Activated T-helper 1 cell treated with anti-CD3 and anti-CD28 coated beads, Interleukin-12 subunit alpha, Interleukin-12 subunit beta, Interleukin-2, Interleukin-4 antibody, amounts not matched to agents 30 ng/mL and 10 ng/mL and 1 ng/mL, durations not matched to agents 14 hours and 24 hours and 36 hours (primary cell): ENCODE results near the gene ASPSCR1. TPM values are rescaled to one million over a fixed set of nuclear protein-coding genes. Genes with fewer than 3 reads are reported as not detected.
"Not testable (repeated sequence)": the region's sequence is repeated elsewhere in the genome, so short reads cannot be mapped to it uniquely, and the experiment has no call there.

Source experiments
- DNase-seq: peaks from one replicate; pipeline ENCODE4 v3.0.0; 2021; ENCODE audit warnings: low spot score
- H3K27ac Mint-ChIP-seq: one replicate; pipeline ENCODE4 v1.8.0; 2021; ENCODE audit warnings: mild to moderate bottlenecking, mixed read lengths
- H3K27me3 Mint-ChIP-seq: one replicate; pipeline ENCODE4 v1.8.0; 2022; ENCODE audit warnings: mild to moderate bottlenecking, moderate library complexity, mixed read lengths; ENCODE audit not compliant: insufficient read depth
- H3K36me3 Mint-ChIP-seq: one replicate; pipeline ENCODE4 v1.8.0; 2021; ENCODE audit warnings: low read depth, mixed read lengths
- H3K4me1 Mint-ChIP-seq: one replicate; pipeline ENCODE4 v1.8.0; 2021; ENCODE audit warnings: low read depth, mixed read lengths
- H3K4me3 Mint-ChIP-seq: one replicate; pipeline ENCODE4 v1.8.0; 2021; ENCODE audit warnings: mild to moderate bottlenecking, moderate library complexity, mixed read lengths
- H3K9me3 Mint-ChIP-seq: one replicate; pipeline ENCODE4 v1.8.0; 2021; ENCODE audit warnings: mixed read lengths
- intact Hi-C: fragments of 100-400 bp; cut with micrococcal nuclease; formaldehyde crosslinking; loops from one replicate; pipeline ENCODE4 v1.15.1; 2024
- total RNA-seq: library from RNA; stranded (reverse); gene quantifications from 2 replicates; pipeline ENCODE4 v1.2.3, GENCODE V29; 2022

Gene ASPSCR1
- total RNA-seq, 1 donor from 2014 or later: 33.8 TPM

- no peak overlapping the region for H3K27ac Mint-ChIP-seq
- H3K27me3 Mint-ChIP-seq: peaks cover 7% of the 10 kb centered on the region
- H3K36me3 Mint-ChIP-seq: no peaks in the 10 kb centered on the region
- no peaks in the 10 kb centered on the region for H3K4me1 Mint-ChIP-seq
- H3K4me3 Mint-ChIP-seq: no peak overlapping the region
- H3K9me3 Mint-ChIP-seq: no peaks in the 10 kb centered on the region
- intact Hi-C loops: no loop called here
- DNase-seq: no peak
Observed at GRCh38 chr17:81951785-81952684, 25.4 kb upstream of the ASPSCR1 start.

- Mint-ChIP-seq H3K4me1 (no peaks in the 10 kb centered on the region), H3K36me3 (no peaks in the 10 kb centered on the region), H3K9me3 (no peaks in the 10 kb centered on the region), H3K27me3 (peaks cover 13% of the 10 kb centered on the region), H3K4me3 (no peak overlapping the region), H3K27ac (no peak overlapping the region)
- no peak for DNase-seq
- intact Hi-C loops: no loop called here
Observed at GRCh38 chr17:81952792-81953228, 24.6 kb upstream of the ASPSCR1 start.

- H3K27ac Mint-ChIP-seq, intact Hi-C loops, DNase-seq, H3K4me1 Mint-ChIP-seq, H3K36me3 Mint-ChIP-seq, H3K4me3 Mint-ChIP-seq, H3K9me3 Mint-ChIP-seq: not testable (repeated sequence)
- H3K27me3 Mint-ChIP-seq: peaks cover 18% of the 10 kb centered on the region
Observed at GRCh38 chr17:81953443-81953842, 24.0 kb upstream of the ASPSCR1 start.

- DNase-seq: no peak
- H3K27ac Mint-ChIP-seq: no peak overlapping the region
- H3K4me1 Mint-ChIP-seq: no peaks in the 10 kb centered on the region
- H3K36me3 Mint-ChIP-seq: no peaks in the 10 kb centered on the region
- no peak overlapping the region for H3K4me3 Mint-ChIP-seq
- H3K27me3 Mint-ChIP-seq: peaks cover 25% of the 10 kb centered on the region
- intact Hi-C loops: no loop called here
- no peaks in the 10 kb centered on the region for H3K9me3 Mint-ChIP-seq
Observed at GRCh38 chr17:81954131-81955057, 23.0 kb upstream of the ASPSCR1 start.

GRCh38 chr17:81955058-81955681 is 22.3 kb upstream of the ASPSCR1 start:
- H3K4me3 Mint-ChIP-seq: no peak overlapping the region
- no peak overlapping the region for H3K27ac Mint-ChIP-seq
- H3K36me3 Mint-ChIP-seq: no peaks in the 10 kb centered on the region
- no peaks in the 10 kb centered on the region for H3K4me1 Mint-ChIP-seq
- DNase-seq: no peak
- intact Hi-C loops: no loop called here
- peaks cover 25% of the 10 kb centered on the region for H3K27me3 Mint-ChIP-seq
- H3K9me3 Mint-ChIP-seq: no peaks in the 10 kb centered on the region

GRCh38 chr17:81955756-81956544 is 21.5 kb upstream of the ASPSCR1 start:
- Mint-ChIP-seq H3K36me3 (no peaks in the 10 kb centered on the region), H3K4me3 (no peak overlapping the region), H3K27me3 (peaks cover 22% of the 10 kb centered on the region), H3K4me1 (no peaks in the 10 kb centered on the region), H3K9me3 (no peaks in the 10 kb centered on the region), H3K27ac (no peak overlapping the region)
- DNase-seq: no peak
- intact Hi-C loops: no loop called here

GRCh38 chr17:81956607-81957589 is 20.5 kb upstream of the ASPSCR1 start:
- Mint-ChIP-seq H3K36me3 (no peaks in the 10 kb centered on the region), H3K4me3 (no peak overlapping the region), H3K27me3 (peaks cover 19% of the 10 kb centered on the region), H3K27ac (peak overlapping the region; percentile 40), H3K9me3 (no peaks in the 10 kb centered on the region), H3K4me1 (no peaks in the 10 kb centered on the region)
- DNase-seq: no peak
- intact Hi-C loops: no loop called here

- intact Hi-C loops: loop anchor here (2.0 kb wide), 1 partner anchor 197 kb away; no protein-coding TSS in a partner anchor
- peak overlapping the region; percentile 61 for H3K4me3 Mint-ChIP-seq
- H3K4me1 Mint-ChIP-seq: no peaks in the 10 kb centered on the region
- H3K36me3 Mint-ChIP-seq: no peaks in the 10 kb centered on the region
- peaks cover 25% of the 10 kb centered on the region for H3K27me3 Mint-ChIP-seq
- peak overlapping the region; percentile 40 for H3K27ac Mint-ChIP-seq
- no peaks in the 10 kb centered on the region for H3K9me3 Mint-ChIP-seq
- DNase-seq: no peak
Observed at GRCh38 chr17:81957691-81958432, 19.6 kb upstream of the ASPSCR1 start.

- no peak for DNase-seq
- intact Hi-C loops: loop anchor here (1.0 to 2.0 kb wide), 2 partner anchors 62 to 196 kb away; no protein-coding TSS in a partner anchor
- Mint-ChIP-seq H3K27ac (peak overlapping the region; percentile 75), H3K36me3 (no peaks in the 10 kb centered on the region), H3K4me3 (peak overlapping the region; percentile 61), H3K4me1 (no peaks in the 10 kb centered on the region), H3K27me3 (peaks cover 34% of the 10 kb centered on the region), H3K9me3 (no peaks in the 10 kb centered on the region)
Observed at GRCh38 chr17:81958633-81959342, 18.6 kb upstream of the ASPSCR1 start.

GRCh38 chr17:81959362-81960129 is 17.9 kb upstream of the ASPSCR1 start:
- intact Hi-C loops: loop anchor here (1.0 to 2.0 kb wide), 2 partner anchors 61 to 195 kb away; no protein-coding TSS in a partner anchor
- no peaks in the 10 kb centered on the region for H3K36me3 Mint-ChIP-seq
- H3K9me3 Mint-ChIP-seq: no peaks in the 10 kb centered on the region
- H3K27me3 Mint-ChIP-seq: peaks cover 41% of the 10 kb centered on the region
- peak overlapping the region; percentile 75 for H3K27ac Mint-ChIP-seq
- peak overlapping the region; percentile 61 for H3K4me3 Mint-ChIP-seq
- peak; percentile 77 for DNase-seq
- H3K4me1 Mint-ChIP-seq: no peaks in the 10 kb centered on the region
